IPS-NIHi7 (cell line): ENCODE measurements around the gene TBC1D17.

Experiments
- DNase-seq: peaks from one replicate; pipeline ENCODE4 v3.0.0; 2012; ENCODE audit warnings: mixed read lengths; ENCODE audit errors: extremely low spot score

The TBC1D17 gene

GRCh38 chr19:49860336-49861102, 17.0 kb upstream of the TBC1D17 start:
- no peak for DNase-seq

GRCh38 chr19:49861107-49861506, 16.4 kb upstream of the TBC1D17 start:
- DNase-seq, result no peak

DNA sequence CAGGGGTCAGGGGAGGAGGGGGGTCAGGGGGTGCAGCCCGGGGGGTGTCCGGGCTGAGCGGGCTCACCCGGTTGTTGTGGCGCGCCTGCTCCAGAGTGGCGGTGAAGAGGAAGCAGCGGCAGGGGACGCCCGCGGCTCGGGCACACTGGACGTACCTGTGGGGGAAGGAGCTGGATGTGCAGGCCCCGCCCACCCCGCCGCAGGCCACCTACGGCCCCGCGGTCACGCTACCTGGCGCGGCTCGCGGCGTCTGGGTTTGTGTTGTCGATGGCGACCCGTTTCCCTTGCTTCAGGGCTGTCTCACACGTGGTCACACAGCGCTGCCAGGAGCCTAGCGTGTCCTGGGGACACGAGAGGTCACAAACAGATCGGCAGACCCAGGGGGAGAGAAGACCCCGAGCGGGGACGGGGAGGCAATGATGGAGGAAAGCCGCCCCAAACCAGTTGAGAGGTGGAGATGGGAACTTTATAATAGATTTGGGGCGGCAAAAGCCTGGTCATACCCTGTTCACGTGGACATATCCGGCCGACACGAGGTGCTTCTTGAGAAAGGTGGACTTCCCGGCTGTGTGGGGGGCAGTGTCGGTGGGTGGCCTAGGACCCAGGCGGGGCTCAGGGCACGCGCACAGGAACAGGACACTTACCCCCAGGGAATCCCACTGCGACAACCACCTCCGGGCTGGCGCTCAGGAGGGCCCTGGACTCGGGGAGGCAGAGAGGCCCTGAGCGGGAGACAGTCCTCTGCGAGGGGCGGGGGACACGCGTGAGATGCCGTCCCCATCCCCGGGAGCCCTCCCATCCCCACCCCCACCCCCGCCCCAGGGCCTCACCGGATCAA, 15.7 kb upstream of the TBC1D17 start:
- DNase-seq, result no peak

DNA sequence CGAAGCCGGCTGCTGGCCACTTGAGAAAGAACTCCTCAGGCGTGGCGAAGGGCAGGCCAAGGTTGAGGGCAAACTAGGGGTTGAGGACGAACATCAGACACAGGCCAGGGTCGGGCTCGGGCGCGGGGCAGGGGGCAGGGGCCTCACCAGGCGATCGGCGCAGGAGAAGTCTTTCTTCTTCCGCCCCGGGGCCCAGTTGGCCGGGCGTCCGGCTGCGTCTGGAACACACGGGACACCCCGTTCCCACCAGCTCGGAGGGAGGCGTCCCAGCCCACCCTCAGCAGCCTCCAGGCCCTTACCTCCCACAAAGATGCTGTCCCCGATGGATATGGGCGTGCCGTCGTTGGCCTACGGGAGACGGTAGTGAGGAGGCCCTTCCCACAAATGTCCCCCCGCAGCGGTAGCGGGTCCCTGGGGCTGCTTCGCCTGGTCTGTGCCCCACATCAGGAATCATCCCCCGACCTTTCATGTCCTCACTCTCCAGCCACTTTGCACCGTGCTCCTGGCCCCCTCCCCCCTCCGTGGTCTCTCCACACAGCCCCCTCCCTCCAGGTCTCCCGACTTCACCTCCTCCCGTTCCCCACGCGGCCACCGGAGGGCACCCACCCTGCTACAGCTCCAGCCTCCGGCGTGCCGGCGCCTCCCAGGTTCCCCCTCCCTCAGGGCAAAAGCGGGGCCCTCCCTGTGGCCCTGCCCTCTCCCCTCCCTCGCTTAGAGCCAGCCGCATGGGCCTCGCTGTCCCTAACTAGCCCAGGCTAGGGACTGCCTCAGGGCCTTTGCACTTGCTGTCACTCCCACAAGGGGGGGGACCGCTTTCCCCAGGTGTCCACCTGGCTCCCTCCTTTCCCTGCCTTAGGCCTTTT, 14.9 kb upstream of the TBC1D17 start:
- peak; percentile 70 for DNase-seq

DNA sequence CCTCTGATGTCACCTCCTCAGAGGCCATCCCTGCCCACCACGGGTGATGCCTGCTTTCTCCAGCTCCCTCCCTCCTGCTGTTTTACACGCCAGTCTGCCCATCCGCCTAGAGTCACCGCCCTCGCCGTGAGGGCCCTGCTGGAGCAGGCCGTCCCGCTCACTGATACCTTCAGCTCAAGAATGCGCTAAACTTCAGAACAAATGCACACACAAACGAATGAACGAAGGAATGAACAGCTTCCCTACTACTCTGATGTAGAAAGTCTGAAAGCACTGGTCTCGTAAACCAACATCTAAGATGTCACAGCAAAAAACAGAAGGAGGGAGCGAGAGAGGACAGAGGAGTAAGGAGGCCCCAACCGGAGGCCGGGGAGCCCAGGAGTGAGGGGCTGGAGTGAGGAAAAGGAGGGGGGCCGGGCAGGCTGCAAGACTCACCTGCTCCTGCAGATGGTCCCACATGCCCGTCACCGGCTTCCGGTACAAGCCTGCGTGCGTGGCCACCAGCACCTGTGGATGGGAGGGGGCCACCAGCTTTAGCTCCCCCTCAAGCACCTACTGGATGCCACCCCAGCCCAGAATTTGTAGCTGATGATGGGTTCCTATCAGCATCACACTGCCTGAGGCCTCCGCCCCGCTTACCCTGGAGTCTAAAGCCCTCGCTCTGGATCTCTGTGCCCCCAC, 14.1 kb upstream of the TBC1D17 start:
- DNase-seq, result no peak

GRCh38 chr19:49863935-49864320, 13.6 kb upstream of the TBC1D17 start:
- no peak for DNase-seq

DNA sequence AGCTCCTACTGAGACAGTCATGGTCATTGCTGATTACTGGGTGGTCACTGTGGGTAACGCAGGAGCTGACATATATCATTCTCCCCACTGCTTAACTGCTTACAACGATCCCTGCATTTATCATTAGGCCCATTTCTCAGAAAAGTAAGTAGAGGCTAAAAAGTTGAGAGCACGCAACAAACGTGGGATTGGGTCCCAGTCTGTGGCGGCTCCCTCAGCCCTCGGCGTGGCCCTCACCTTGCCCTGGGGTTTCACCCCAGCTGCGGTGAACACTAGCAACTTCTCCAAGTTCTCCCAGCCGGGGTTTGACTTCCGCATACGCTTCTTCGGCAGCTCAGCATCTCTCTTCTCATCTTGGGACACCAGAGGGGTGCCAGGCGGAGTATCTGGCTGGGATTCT, 12.6 kb upstream of the TBC1D17 start:
- no peak for DNase-seq

DNA sequence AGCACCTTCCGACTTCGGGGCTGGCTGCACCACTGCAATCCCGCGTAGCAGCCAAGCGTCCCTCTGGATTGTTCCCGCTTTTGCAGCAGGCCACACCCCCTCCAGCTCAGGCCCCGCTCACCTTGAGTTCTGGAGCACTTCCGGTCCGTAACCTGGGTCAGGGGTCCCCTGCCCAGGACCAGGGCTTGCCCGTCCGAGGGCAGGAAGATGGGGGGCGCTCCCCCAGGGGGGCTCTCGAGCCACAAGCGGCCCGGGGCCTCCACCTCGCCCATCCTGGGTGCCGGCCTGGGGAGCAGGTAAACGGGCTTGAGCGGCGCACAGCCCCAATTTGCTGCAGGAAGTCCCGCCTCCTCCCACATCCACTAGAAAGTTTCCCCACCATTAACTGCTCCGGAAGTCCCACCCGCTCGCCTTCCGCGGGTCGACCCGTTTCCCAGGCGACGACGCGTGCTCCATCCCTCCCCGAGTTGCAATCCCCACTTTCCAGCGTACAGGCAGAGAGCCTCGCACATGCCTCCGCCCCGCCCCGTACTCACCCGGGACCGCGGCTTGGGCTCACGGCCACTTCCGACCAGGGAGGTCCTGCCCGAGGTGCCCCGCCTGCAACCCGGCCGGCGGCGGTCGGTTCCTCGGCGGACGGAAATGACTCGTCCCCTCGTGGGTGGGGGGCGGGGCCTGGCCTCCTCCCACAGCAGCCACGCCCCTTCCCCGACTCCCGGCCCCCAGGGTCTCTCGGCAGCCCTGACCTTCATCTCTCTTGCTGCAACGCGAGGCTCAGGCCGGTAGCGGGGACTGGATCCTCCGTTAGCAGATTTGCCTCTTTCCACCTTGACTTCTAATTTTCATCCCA, 10.3 kb upstream of the TBC1D17 start, which contains the start of gene PNKP:
Gene PNKP, minus strand, starts transcription at position 644 of the 850 bp plus-strand sequence. Its CDS starts 372 bp downstream, at position 272.
- DNase-seq, result peak; percentile 87

DNA sequence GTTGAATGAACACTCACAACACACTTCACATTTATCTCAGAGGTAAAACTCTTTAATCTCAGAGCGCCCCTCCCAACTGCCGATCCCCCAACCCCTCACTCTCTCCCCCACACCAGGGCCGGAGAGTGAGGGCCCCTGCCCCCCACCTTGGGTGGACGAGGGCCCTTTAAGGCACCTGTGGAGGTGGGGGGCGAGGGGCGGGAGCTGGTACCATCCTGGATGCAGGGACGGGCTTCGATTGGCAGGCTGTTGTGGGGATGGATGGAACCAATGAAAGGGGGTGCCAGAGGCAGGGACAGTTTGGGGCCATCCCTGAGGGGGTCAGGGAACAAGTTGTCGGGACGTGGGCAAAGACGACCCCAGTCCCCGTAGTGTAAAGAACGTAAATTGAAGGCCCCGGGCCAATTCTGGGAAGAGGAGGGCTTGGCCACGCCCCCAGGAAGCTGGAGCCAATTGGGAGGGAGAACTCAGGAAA, 8.5 kb upstream of the TBC1D17 start:
- no peak for DNase-seq

- peak; percentile 89 for DNase-seq
Observed at GRCh38 chr19:49869484-49870308, 7.8 kb upstream of the TBC1D17 start.

DNA sequence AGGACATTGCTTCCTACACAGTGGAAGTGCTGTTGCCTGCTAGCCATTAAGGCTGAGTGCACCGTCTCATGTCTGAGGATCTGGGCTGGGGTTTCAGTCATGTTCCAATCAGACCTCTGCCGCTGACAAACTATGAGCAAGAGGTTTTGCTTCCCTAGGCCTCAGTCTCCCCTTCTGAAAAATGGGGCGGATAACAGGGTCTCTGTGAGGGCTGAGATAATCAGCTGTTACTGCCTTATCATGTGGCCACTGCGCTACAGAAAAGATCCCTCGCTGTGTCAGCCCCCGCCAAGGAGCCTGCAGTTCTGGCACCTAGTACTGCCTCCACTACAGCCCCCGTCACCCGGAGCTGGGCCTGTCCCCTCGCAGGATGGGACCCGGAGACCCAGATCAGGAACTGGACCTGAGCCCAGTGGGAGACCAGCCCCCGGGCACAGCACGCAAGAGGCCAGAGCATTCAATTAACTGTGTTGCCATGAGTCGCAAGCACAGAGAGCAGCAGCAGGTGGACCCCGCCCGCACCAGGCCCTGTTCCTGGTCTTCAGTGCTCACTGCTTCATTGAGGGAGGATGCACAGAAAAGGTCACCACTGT, 7.1 kb upstream of the TBC1D17 start:
- no peak for DNase-seq

GRCh38 chr19:49871349-49871985, 6.0 kb upstream of the TBC1D17 start:
- DNase-seq, result no peak

- DNase-seq, result no peak
Observed at GRCh38 chr19:49872245-49873128, 5.0 kb upstream of the TBC1D17 start.

DNA sequence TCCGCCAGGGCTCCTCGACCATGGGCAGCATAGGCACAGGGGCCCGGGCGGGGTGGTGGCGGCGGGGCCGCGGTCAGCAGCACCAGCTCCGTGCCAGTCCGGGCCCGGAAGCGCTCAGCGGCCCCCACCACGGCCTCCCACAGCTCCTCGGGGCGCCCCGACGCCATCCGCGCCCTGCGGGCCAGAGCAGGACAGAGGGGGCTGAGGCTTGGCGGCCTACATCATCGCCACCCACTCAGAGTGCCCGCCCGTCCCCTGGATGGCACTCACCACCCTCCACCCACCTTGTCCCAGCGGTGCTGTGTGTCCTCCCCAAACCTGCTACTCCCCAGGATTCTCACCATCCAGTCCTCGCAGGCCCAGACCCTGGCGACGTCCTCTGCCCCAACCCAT, 4.4 kb upstream of the TBC1D17 start:
- no peak for DNase-seq

- DNase-seq, result no peak
Observed at GRCh38 chr19:49873834-49874233, 3.7 kb upstream of the TBC1D17 start.

GRCh38 chr19:49874503-49875157, 2.9 kb upstream of the TBC1D17 start:
- DNase-seq, result no peak

DNA sequence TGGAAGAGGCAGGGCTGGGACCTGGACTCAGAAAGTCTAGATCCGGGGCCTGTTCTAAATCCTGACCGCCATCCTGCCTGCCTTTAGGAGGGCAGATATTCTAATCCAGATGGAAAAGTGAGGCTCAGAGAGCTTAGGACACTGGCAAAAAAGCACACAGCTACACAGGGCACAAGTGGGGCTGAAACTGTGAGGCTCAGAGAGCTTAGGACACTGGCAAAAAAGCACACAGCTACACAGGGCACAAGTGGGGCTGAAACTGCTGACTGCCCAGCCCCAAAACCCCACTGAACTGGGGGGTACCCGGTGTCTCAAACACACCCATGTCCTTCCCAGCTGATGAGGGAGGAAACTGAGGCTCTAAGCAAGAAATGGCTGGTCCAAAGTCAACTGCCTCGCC, 2.3 kb upstream of the TBC1D17 start:
- no peak for DNase-seq
